ENCODE data around the gene PDCD1. TPM values are rescaled to one million over a fixed set of nuclear protein-coding genes. Genes with fewer than 3 reads are reported as not detected.

Gene PDCD1
- total RNA-seq, 4 donors from 2014 or later: not detected

GRCh38 chr2:241880311-241881073 lies 21.8 kb upstream of the PDCD1 start:
- TF ChIP-seq POLR2A (IDR thresholded peaks at IDR 0.05) (no peak), EP300 (IDR thresholded peaks at IDR 0.05) (no peak), POLR2AphosphoS5 (IDR thresholded peaks at IDR 0.05) (no peak), CTCF (IDR thresholded peaks at IDR 0.05) (no peak)
- Histone ChIP-seq H3K36me3 (no peaks in the 10 kb centered on the region), H3K27ac (peak overlapping the region; percentile 27), H3K9me3 (no peaks in the 10 kb centered on the region), H3K4me3 (peak overlapping the region; percentile 58), H3K4me1 (peaks cover 28% of the 10 kb centered on the region), H3K27me3 (no peaks in the 10 kb centered on the region)
- 66% methylated on average over 11 of the region's 16 CpGs for WGBS
- no peak for DNase-seq (ENCODE audit: low spot score in 2 of 2)

GRCh38 chr2:241879326-241879725 lies 20.6 kb upstream of the PDCD1 start:
- no peak for DNase-seq (ENCODE audit: low spot score in 2 of 2)
- H3K4me3 ChIP-seq: no peak overlapping the region
- no peaks in the 10 kb centered on the region for H3K36me3 ChIP-seq
- no peak overlapping the region for H3K27ac ChIP-seq
- H3K9me3 ChIP-seq: no peaks in the 10 kb centered on the region
- 90% methylated on average over 9 of the region's 9 CpGs for WGBS
- TF ChIP-seq POLR2A (IDR thresholded peaks at IDR 0.05): no peak
- TF ChIP-seq CTCF (IDR thresholded peaks at IDR 0.05): no peak
- no peak for TF ChIP-seq EP300 (IDR thresholded peaks at IDR 0.05)
- TF ChIP-seq POLR2AphosphoS5 (IDR thresholded peaks at IDR 0.05): no peak
- peaks cover 28% of the 10 kb centered on the region for H3K4me1 ChIP-seq
- H3K27me3 ChIP-seq: no peaks in the 10 kb centered on the region

- TF ChIP-seq POLR2A (IDR thresholded peaks at IDR 0.05) (no peak), CTCF (IDR thresholded peaks at IDR 0.05) (peak; percentile 51 to 76), POLR2AphosphoS5 (IDR thresholded peaks at IDR 0.05) (no peak), EP300 (IDR thresholded peaks at IDR 0.05) (no peak)
- H3K36me3 ChIP-seq: no peaks in the 10 kb centered on the region
- WGBS: 63% methylated on average over 10 of the region's 27 CpGs
- H3K4me1 ChIP-seq: peaks cover 28% of the 10 kb centered on the region
- DNase-seq (ENCODE audit: low spot score in 2 of 2): no peak
- no peaks in the 10 kb centered on the region for H3K27me3 ChIP-seq
- no peak overlapping the region for H3K4me3 ChIP-seq
- H3K27ac ChIP-seq: no peak overlapping the region
- H3K9me3 ChIP-seq: no peaks in the 10 kb centered on the region
Observed at GRCh38 chr2:241877989-241878970, 19.6 kb upstream of the PDCD1 start.

GRCh38 chr2:241877197-241877685 lies 18.5 kb upstream of the PDCD1 start:
- H3K4me3 ChIP-seq: no peak overlapping the region
- H3K9me3 ChIP-seq: no peaks in the 10 kb centered on the region
- TF ChIP-seq POLR2AphosphoS5 (IDR thresholded peaks at IDR 0.05) (no peak), POLR2A (IDR thresholded peaks at IDR 0.05) (no peak), CTCF (IDR thresholded peaks at IDR 0.05) (no peak), EP300 (IDR thresholded peaks at IDR 0.05) (no peak)
- 47% methylated on average over 6 of the region's 16 CpGs for WGBS
- H3K27me3 ChIP-seq: no peaks in the 10 kb centered on the region
- no peak overlapping the region for H3K27ac ChIP-seq
- H3K4me1 ChIP-seq: peaks cover 24% of the 10 kb centered on the region
- H3K36me3 ChIP-seq: no peaks in the 10 kb centered on the region
- no peak for DNase-seq (ENCODE audit: low spot score in 2 of 2)

Data from suprapubic skin (tissue), 4 donors.